HG03097 (cell line): Measurements from ENCODE around the gene TNFRSF6B.

Experiments
- ATAC-seq: cut with Tn5 transposase; IDR thresholded peaks from one replicate; pipeline ENCODE4 v1.9.1; 2021; ENCODE audit not compliant: unreplicated experiment, low FRiP score

Gene TNFRSF6B

GRCh38 chr20:63734946-63735858 is 38.8 kb downstream of the TNFRSF6B start:
- no peak for ATAC-seq

GRCh38 chr20:63735859-63736718 is 39.6 kb downstream of the TNFRSF6B start, which contains the start of gene LIME1:
TSS of gene LIME1 (plus strand) at chr20:63736664. CDS start at chr20:63737550, 886 bp downstream.
- ATAC-seq, result peak; percentile 22

GRCh38 chr20:63736893-63737694 is 40.6 kb downstream of the TNFRSF6B start:
- no peak for ATAC-seq

- ATAC-seq, result no peak
These were observed 41.2 kb downstream of the TNFRSF6B start for GRCh38 chr20:63737695-63737944.

- no peak for ATAC-seq
These were observed 41.7 kb downstream of the TNFRSF6B start for GRCh38 chr20:63737945-63738686.

- no peak for ATAC-seq
These were observed 42.3 kb downstream of the TNFRSF6B start for GRCh38 chr20:63738687-63739129.

- peak; percentile 34 for ATAC-seq
These were observed 42.9 kb downstream of the TNFRSF6B start, which contains the start of gene SLC2A4RG for GRCh38 chr20:63739130-63740069. TSS of gene SLC2A4RG (plus strand) at chr20:63739776. CDS start at chr20:63739913, 137 bp downstream.

- no peak for ATAC-seq
These were observed 43.7 kb downstream of the TNFRSF6B start for GRCh38 chr20:63740070-63740626.

- ATAC-seq, result no peak
These were observed 44.3 kb downstream of the TNFRSF6B start for GRCh38 chr20:63740627-63741353.

GRCh38 chr20:63741354-63741675 is 44.9 kb downstream of the TNFRSF6B start:
- ATAC-seq, result no peak

GRCh38 chr20:63741676-63742380 is 45.4 kb downstream of the TNFRSF6B start:
- ATAC-seq, result no peak

GRCh38 chr20:63742381-63743024 is 46.1 kb downstream of the TNFRSF6B start:
- ATAC-seq, result no peak

GRCh38 chr20:63743210-63743970 is 46.9 kb downstream of the TNFRSF6B start:
- ATAC-seq, result no peak

- no peak for ATAC-seq
These were observed 47.7 kb downstream of the TNFRSF6B start for GRCh38 chr20:63744158-63744557.

- ATAC-seq, result no peak
These were observed 48.3 kb downstream of the TNFRSF6B start for GRCh38 chr20:63744574-63745423.
